K562 (cell line): ENCODE data around the gene LAMTOR4. TPM values are rescaled to one million over a fixed set of nuclear protein-coding genes. Genes with fewer than 3 reads are reported as not detected.

Source experiments
- CEBPG ChIP-seq, 3 experiments: fragments of 200-800 bp in 1 of 3; sonication (Bioruptor generic) in 1 of 3; sonication (generic) in 1 of 3; formaldehyde crosslinking in 1 of 3; IDR thresholded peaks in 2 of 3; conservative IDR thresholded peaks in 1 of 3; 2 replicates each; pipeline versions ENCODE4 v1.6.1 to v1.8.0; 2016 to 2022; ENCODE audit warnings: missing compliant biosample characterization in 2 of 3, missing genetic modification characterization in 2 of 3, mild to moderate bottlenecking in 1 of 3, missing genetic modification reagents in 1 of 3
- CXXC5 ChIP-seq: fragments of 250-450 bp; sonication (Bioruptor Pico); IDR thresholded peaks from 2 replicates; pipeline ENCODE4 v1.8.0; 2022; ENCODE audit warnings: inconsistent platforms, mild to moderate bottlenecking, moderate library complexity
- DPF2 ChIP-seq: fragments of 450-650 bp; IDR thresholded peaks from 2 replicates; pipeline ENCODE4 v1.6.1; 2016
- GABPB2 ChIP-seq: fragments of 250-450 bp; sonication (Bioruptor Pico); conservative IDR thresholded peaks from 2 replicates; pipeline ENCODE4 v1.5.1; 2021; ENCODE audit warnings: mild to moderate bottlenecking
- KLF1 ChIP-seq: fragments of 450-650 bp; IDR thresholded peaks from 2 replicates; pipeline ENCODE4 v1.6.1; 2016; ENCODE audit warnings: missing genetic modification characterization, missing compliant biosample characterization
- SP1 ChIP-seq: sonication (generic); formaldehyde crosslinking; IDR thresholded peaks from 2 replicates; pipeline ENCODE4 v1.8.1; 2022; ENCODE audit warnings: mild to moderate bottlenecking, missing genetic modification reagents
- ZNF184 ChIP-seq: sonication (generic); formaldehyde crosslinking; IDR thresholded peaks from 2 replicates; pipeline ENCODE4 v1.5.0; 2020; ENCODE audit warnings: missing genetic modification reagents
- ZNF224 ChIP-seq: sonication (generic); formaldehyde crosslinking; IDR thresholded peaks from 2 replicates; pipeline ENCODE4 v1.8.0; 2022; ENCODE audit warnings: mild to moderate bottlenecking, missing genetic modification reagents
- ZNF444 ChIP-seq: fragments of 250-450 bp; sonication (Bioruptor Pico); IDR thresholded peaks from 2 replicates; pipeline ENCODE4 v1.4.0; 2020; ENCODE audit warnings: mild to moderate bottlenecking, moderate library complexity
- ZSCAN29 ChIP-seq: fragments of 450-650 bp; IDR thresholded peaks from 2 replicates; pipeline ENCODE4 v1.6.1; 2017
- polyA plus RNA-seq, 8 experiments: library from polyadenylated mRNA; depleted of rRNA in 4 of 8; stranded (reverse) in 5 of 8; unstranded in 3 of 8; fragments of >200 nt; fragmentation: Nextera tagmentation in 2 of 8; fragmentation: Illumina TruSeq in 1 of 8; extraction: Ambion mirVana in 2 of 8; extraction: Trizol in 1 of 8; gene quantifications; 2 replicates each; pipeline versions ENCODE4 v1.2.1 to v1.2.3, GENCODE V29; 2011 to 2014; ENCODE audit warnings: inconsistent platforms in 1 of 8, missing spikeins in 1 of 8
- total RNA-seq, 7 experiments: library from RNA; depleted of rRNA in 6 of 7; stranded (reverse); fragments of >200 nt in 6 of 7; fragmentation: Illumina TruSeq in 2 of 7; extraction: Trizol in 2 of 7; gene quantifications; 2 replicates each; pipeline versions ENCODE4 v1.2.1 to v1.2.3, GENCODE V29; 2011 to 2021; ENCODE audit warnings: low replicate concordance in 1 of 7
- TF ChIP-seq, protein P1 (sequence below): sonication (generic); formaldehyde crosslinking; IDR thresholded peaks from 2 replicates; pipeline ENCODE4 v1.8.1; 2023; ENCODE audit warnings: mild to moderate bottlenecking, missing genetic modification reagents
- TF ChIP-seq, protein P2 (sequence below): fragments of 250-450 bp; sonication (Bioruptor Pico); IDR thresholded peaks from 2 replicates; pipeline ENCODE4 v1.5.1; 2021; ENCODE audit warnings: mild to moderate bottlenecking
- TF ChIP-seq, protein P3 (sequence below): IDR thresholded peaks from 2 replicates; pipeline ENCODE4 v1.6.1; 2014; ENCODE audit warnings: antibody characterized with exemption
- TF ChIP-seq, protein P4 (sequence below), 2 experiments: fragments of 450-650 bp; IDR thresholded peaks; 2 replicates each; pipeline ENCODE4 v1.6.1; 2016; ENCODE audit warnings: mild to moderate bottlenecking in 2 of 2, borderline replicate concordance in 1 of 2, low read depth in 1 of 2, moderate library complexity in 1 of 2

Gene LAMTOR4
- total and polyA plus RNA-seq, 9 of the 15 experiments (the other 6 are each of a cell fraction or from before 2014, with no cell fraction given): 79.6 to 314 (median 195) TPM

DNA sequence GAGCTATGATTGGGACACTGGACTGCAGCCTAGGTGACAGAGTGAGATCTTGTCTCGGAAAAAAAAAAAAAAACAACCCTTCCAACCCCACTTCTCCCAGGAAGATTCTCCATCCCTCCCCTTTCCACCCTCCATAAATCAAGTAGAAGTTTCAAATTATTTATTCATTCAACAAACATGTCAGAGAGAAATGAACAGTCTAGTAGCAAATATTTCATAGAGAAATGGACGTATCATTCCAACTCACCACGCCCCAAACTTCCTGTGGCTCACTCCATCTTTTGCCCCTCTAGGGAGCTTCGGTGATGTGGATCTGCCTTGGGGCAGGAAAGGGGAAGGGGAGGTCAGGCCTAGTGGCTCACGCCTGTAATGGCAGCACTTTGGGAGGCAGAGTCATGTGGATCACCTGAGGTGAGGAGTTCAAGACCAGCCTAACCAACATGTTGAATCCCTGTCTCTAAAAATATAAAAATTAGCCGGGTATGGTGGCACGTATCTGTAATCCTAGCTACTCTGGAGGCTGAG, 10.4 kb downstream of the LAMTOR4 start (continued):
- TF ChIP-seq, protein P1, sequence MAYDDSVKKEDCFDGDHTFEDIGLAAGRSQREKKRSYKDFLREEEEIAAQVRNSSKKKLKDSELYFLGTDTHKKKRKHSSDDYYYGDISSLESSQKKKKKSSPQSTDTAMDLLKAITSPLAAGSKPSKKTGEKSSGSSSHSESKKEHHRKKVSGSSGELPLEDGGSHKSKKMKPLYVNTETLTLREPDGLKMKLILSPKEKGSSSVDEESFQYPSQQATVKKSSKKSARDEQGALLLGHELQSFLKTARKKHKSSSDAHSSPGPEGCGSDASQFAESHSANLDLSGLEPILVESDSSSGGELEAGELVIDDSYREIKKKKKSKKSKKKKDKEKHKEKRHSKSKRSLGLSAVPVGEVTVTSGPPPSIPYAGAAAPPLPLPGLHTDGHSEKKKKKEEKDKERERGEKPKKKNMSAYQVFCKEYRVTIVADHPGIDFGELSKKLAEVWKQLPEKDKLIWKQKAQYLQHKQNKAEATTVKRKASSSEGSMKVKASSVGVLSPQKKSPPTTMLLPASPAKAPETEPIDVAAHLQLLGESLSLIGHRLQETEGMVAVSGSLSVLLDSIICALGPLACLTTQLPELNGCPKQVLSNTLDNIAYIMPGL: no peak
- TF ChIP-seq, protein P2, sequence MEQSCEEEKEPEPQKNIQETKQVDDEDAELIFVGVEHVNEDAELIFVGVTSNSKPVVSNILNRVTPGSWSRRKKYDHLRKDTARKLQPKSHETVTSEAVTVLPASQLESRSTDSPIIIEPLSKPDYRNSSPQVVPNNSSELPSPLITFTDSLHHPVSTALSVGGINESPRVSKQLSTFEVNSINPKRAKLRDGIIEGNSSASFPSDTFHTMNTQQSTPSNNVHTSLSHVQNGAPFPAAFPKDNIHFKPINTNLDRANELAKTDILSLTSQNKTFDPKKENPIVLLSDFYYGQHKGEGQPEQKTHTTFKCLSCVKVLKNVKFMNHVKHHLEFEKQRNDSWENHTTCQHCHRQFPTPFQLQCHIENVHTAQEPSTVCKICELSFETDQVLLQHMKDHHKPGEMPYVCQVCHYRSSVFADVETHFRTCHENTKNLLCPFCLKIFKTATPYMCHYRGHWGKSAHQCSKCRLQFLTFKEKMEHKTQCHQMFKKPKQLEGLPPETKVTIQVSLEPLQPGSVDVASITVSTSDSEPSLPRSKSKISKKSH (CRISPR knock-in tag): no peak
- no peak for TF ChIP-seq CEBPG (CRISPR knock-in tag; IDR thresholded peaks at IDR 0.05)
- no peak; a peak in 1 of 4 replicates for TF ChIP-seq CEBPG (tag; conservative IDR thresholded peaks at IDR 0.05 in 1 of 2, IDR thresholded peaks at IDR 0.05 in 1 of 2)
- peak; percentile 62 for TF ChIP-seq DPF2
- TF ChIP-seq ZNF444 (CRISPR knock-in tag): no peak
- TF ChIP-seq ZSCAN29: no peak
- TF ChIP-seq ZNF224: no peak
- TF ChIP-seq, protein P3, sequence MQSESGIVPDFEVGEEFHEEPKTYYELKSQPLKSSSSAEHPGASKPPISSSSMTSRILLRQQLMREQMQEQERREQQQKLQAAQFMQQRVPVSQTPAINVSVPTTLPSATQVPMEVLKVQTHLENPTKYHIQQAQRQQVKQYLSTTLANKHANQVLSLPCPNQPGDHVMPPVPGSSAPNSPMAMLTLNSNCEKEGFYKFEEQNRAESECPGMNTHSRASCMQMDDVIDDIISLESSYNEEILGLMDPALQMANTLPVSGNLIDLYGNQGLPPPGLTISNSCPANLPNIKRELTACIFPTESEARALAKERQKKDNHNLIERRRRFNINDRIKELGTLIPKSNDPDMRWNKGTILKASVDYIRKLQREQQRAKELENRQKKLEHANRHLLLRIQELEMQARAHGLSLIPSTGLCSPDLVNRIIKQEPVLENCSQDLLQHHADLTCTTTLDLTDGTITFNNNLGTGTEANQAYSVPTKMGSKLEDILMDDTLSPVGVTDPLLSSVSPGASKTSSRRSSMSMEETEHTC: no peak
- no peak for TF ChIP-seq CXXC5 (CRISPR knock-in tag)
- TF ChIP-seq GABPB2: no peak
- no peak for TF ChIP-seq KLF1
- TF ChIP-seq, protein P4, sequence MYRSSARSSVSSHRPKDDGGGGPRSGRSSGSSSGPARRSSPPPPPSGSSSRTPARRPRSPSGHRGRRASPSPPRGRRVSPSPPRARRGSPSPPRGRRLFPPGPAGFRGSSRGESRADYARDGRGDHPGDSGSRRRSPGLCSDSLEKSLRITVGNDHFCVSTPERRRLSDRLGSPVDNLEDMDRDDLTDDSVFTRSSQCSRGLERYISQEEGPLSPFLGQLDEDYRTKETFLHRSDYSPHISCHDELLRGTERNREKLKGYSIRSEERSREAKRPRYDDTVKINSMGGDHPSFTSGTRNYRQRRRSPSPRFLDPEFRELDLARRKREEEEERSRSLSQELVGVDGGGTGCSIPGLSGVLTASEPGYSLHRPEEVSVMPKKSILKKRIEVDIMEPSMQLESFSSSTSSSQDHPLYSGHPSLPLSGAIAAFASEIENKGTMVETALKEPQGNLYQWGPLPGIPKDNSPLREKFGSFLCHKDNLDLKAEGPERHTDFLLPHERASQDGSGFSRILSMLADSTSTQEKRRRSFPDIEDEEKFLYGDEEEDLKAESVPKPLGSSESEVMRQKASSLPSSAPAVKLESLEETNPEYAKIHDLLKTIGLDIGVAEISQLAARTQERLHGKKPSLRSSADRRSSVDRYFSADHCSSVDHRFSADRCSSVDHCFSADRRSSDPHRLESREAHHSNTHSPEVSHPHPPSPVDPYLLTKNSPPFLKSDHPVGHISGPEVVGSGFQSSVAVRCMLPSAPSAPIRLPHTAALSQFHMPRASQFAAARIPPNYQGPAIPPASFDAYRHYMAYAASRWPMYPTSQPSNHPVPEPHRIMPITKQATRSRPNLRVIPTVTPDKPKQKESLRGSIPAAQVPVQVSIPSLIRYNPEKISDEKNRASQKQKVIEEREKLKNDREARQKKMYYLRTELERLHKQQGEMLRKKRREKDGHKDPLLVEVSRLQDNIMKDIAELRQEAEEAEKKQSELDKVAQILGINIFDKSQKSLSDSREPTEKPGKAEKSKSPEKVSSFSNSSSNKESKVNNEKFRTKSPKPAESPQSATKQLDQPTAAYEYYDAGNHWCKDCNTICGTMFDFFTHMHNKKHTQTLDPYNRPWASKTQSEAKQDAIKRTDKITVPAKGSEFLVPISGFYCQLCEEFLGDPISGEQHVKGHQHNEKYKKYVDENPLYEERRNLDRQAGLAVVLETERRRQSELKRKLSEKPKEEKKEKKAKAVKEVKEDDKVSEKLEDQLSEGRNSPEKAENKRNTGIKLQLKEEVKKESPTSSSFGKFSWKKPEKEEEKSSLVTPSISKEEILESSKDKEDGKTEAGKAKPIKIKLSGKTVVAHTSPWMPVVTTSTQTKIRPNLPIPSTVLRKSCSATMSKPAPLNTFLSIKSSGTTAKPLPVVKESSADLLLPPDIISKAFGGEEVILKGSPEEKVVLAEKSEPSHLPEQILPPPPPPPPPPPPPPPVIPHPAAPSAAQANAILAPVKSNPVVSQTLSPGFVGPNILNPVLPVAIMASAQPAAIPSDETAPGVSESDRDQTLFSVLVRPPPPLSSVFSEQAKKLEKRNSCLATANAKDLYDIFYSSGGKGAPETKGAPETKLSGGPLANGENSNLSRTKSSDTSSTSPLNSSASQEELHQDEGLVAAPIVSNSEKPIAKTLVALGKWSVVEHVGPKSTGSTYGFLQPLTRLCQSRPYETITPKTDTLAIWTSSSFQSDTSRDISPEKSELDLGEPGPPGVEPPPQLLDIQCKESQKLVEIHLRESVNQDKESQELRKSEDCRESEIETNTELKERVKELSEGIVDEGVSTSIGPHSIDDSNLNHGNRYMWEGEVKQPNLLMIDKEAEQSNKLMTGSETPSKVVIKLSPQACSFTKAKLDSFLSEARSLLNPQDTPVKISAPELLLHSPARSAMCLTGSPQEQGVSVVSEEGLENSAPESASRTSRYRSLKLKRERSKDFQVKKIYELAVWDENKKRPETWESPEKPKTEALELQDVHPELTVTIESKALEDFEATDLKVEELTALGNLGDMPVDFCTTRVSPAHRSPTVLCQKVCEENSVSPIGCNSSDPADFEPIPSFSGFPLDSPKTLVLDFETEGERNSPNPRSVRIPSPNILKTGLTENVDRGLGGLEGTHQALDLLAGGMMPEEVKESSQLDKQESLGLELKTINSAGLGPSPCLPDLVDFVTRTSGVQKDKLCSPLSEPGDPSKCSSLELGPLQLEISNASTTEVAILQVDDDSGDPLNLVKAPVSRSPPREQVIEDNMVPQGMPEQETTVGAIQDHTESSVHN (IDR thresholded peaks at IDR 0.05; ENCODE audit: borderline replicate concordance in 1 of 2, low read depth in 1 of 2): no peak
- no peak for TF ChIP-seq ZNF184 (CRISPR knock-in tag)
- TF ChIP-seq SP1 (CRISPR knock-in tag): no peak
